RWPE2 (cell line): ENCODE data around the gene CEMP1.
A peak's percentile ranks its signal among the peaks of the same experiment; 100 is the strongest.

Source experiments
- ATAC-seq: fragments of 200-7000 bp; cut with Tn5 transposase; 3 replicates; pipeline ENCODE4 v1.9.1; 2021; ENCODE audit warnings: low read depth
- DNase-seq: peaks from one replicate; pipeline ENCODE4 v3.0.0-alpha.2; 2020; ENCODE audit warnings: low spot score
- H3K27ac ChIP-seq: fragments of 450-650 bp; 2 replicates; pipeline ENCODE4 v1.5.1; 2017; ENCODE audit warnings: mild to moderate bottlenecking; ENCODE audit not compliant: poor library complexity, severe bottlenecking
- H3K27me3 ChIP-seq: fragments of 250-450 bp; sonication (Bioruptor Pico); 2 replicates; pipeline ENCODE4 v1.5.1; 2021; ENCODE audit warnings: mild to moderate bottlenecking, moderate library complexity; ENCODE audit not compliant: insufficient read depth, poor library complexity, severe bottlenecking
- H3K36me3 ChIP-seq: fragments of 250-450 bp; sonication (Bioruptor Pico); 2 replicates; pipeline ENCODE4 v1.5.1; 2020; ENCODE audit warnings: low read depth, mild to moderate bottlenecking, moderate library complexity
- H3K4me1 ChIP-seq: fragments of 250-450 bp; sonication (Bioruptor Pico); 2 replicates; pipeline ENCODE4 v1.5.1; 2021; ENCODE audit warnings: mild to moderate bottlenecking, moderate library complexity; ENCODE audit not compliant: insufficient read depth, poor library complexity, severe bottlenecking
- H3K4me3 ChIP-seq: fragments of 250-450 bp; sonication (Bioruptor Pico); 2 replicates; pipeline ENCODE4 v1.5.1; 2021; ENCODE audit warnings: mild to moderate bottlenecking, moderate library complexity; ENCODE audit not compliant: severe bottlenecking
- H3K9me3 ChIP-seq: fragments of 250-450 bp; sonication (Bioruptor Pico); 2 replicates; pipeline ENCODE4 v1.5.1; 2021; ENCODE audit warnings: mild to moderate bottlenecking, moderate library complexity; ENCODE audit not compliant: severe bottlenecking
- CTCF ChIP-seq: fragments of 450-650 bp; IDR thresholded peaks from one replicate; pipeline ENCODE4 v1.5.1; 2017; ENCODE audit warnings: mild to moderate bottlenecking, moderate library complexity; ENCODE audit not compliant: poor library complexity, severe bottlenecking

CEMP1 gene

GRCh38 chr16:2520784-2521531 lies 10.2 kb downstream of the CEMP1 start:
- peak; percentile 64 for ATAC-seq
- peaks cover 12% of the 10 kb centered on the region for H3K4me1 ChIP-seq
- peak; percentile 70 for DNase-seq
- TF ChIP-seq CTCF = no peak
- H3K36me3 ChIP-seq = peaks cover 34% of the 10 kb centered on the region
- H3K9me3 ChIP-seq = no peaks in the 10 kb centered on the region
- peak overlapping the region; percentile 38 for H3K27ac ChIP-seq
- peak overlapping the region; percentile 55 for H3K4me3 ChIP-seq
- H3K27me3 ChIP-seq = no peaks in the 10 kb centered on the region

- H3K4me1 ChIP-seq = peaks cover 16% of the 10 kb centered on the region
- no peaks in the 10 kb centered on the region for H3K9me3 ChIP-seq
- no peak for TF ChIP-seq CTCF
- DNase-seq (peak; percentile 92), ATAC-seq (peak; percentile 63)
- H3K27me3 ChIP-seq = no peaks in the 10 kb centered on the region
- H3K36me3 ChIP-seq = peaks cover 33% of the 10 kb centered on the region
- peak within 1 kb of the TSS; percentile 55 for H3K4me3 ChIP-seq
- H3K27ac ChIP-seq = peak within 1 kb of the TSS; percentile 38
Observed at GRCh38 chr16:2520097-2520783, 11.0 kb downstream of the CEMP1 start, which contains the start of gene AMDHD2. Gene AMDHD2, plus strand, starts transcription at chr16:2520371. Its CDS starts 88 bp downstream, at chr16:2520459.

GRCh38 chr16:2519711-2520080 lies 11.5 kb downstream of the CEMP1 start:
- no peak for ATAC-seq
- no peak for TF ChIP-seq CTCF

GRCh38 chr16:2518823-2519710 lies 12.1 kb downstream of the CEMP1 start:
- TF ChIP-seq CTCF = no peak
- Histone ChIP-seq H3K4me3 (no peak overlapping the region), H3K36me3 (peaks cover 28% of the 10 kb centered on the region), H3K4me1 (peaks cover 17% of the 10 kb centered on the region), H3K27me3 (no peaks in the 10 kb centered on the region), H3K9me3 (no peaks in the 10 kb centered on the region), H3K27ac (peak overlapping the region; percentile 82)
- DNase-seq (peak; percentile 68), ATAC-seq (no peak)

More at GRCh38 chr16:2519711-2520080, 11.5 kb downstream of the CEMP1 start:
- DNase-seq = no peak
- Histone ChIP-seq H3K27me3 (no peaks in the 10 kb centered on the region), H3K27ac (peak overlapping the region; percentile 38), H3K4me3 (no peak overlapping the region), H3K9me3 (no peaks in the 10 kb centered on the region), H3K36me3 (peaks cover 29% of the 10 kb centered on the region), H3K4me1 (peaks cover 17% of the 10 kb centered on the region)
